GM21528 (cell line): ENCODE data around the gene BICDL2.
"Not testable (repeated sequence)": the region's sequence is repeated elsewhere in the genome, so short reads cannot be mapped to it uniquely, and the experiment has no call there.

Experiments
- ATAC-seq: cut with Tn5 transposase; IDR thresholded peaks from one replicate; pipeline ENCODE4 v1.9.1; 2021; ENCODE audit warnings: mild to moderate bottlenecking, moderate library complexity; ENCODE audit not compliant: unreplicated experiment, low FRiP score

BICDL2 gene

GRCh38 chr16:3036726-3037315, at the start of gene BICDL2:
BICDL2 (minus strand) TSS chr16:3036944; CDS start chr16:3035496, 1,448 bp downstream.
- ATAC-seq = no peak

- no peak for ATAC-seq
Observed at GRCh38 chr16:3085868-3086595, 49.3 kb upstream of the BICDL2 start.

GRCh38 chr16:3084969-3085670, 48.4 kb upstream of the BICDL2 start:
- ATAC-seq = no peak

GRCh38 chr16:3084491-3084890, 47.7 kb upstream of the BICDL2 start:
- ATAC-seq = no peak

GRCh38 chr16:3083408-3083807, 46.7 kb upstream of the BICDL2 start:
- not testable (repeated sequence) for ATAC-seq

- not testable (repeated sequence) for ATAC-seq
Observed at GRCh38 chr16:3081957-3082356, 45.2 kb upstream of the BICDL2 start.

GRCh38 chr16:3080024-3080423, 43.3 kb upstream of the BICDL2 start:
- ATAC-seq = no peak

- no peak for ATAC-seq
Observed at GRCh38 chr16:3076577-3076976, 39.8 kb upstream of the BICDL2 start.

GRCh38 chr16:3075946-3076345, 39.2 kb upstream of the BICDL2 start:
- ATAC-seq = not testable (repeated sequence)

GRCh38 chr16:3075523-3075915, 38.8 kb upstream of the BICDL2 start:
- no peak for ATAC-seq

GRCh38 chr16:3074860-3075522, 38.2 kb upstream of the BICDL2 start:
- ATAC-seq = no peak

- no peak for ATAC-seq
Observed at GRCh38 chr16:3073448-3073847, 36.7 kb upstream of the BICDL2 start.

GRCh38 chr16:3072576-3073263, 36.0 kb upstream of the BICDL2 start:
- ATAC-seq = not testable (repeated sequence)

- ATAC-seq = not testable (repeated sequence)
Observed at GRCh38 chr16:3072148-3072547, 35.4 kb upstream of the BICDL2 start.

- ATAC-seq = no peak
Observed at GRCh38 chr16:3071655-3072054, 34.9 kb upstream of the BICDL2 start.

GRCh38 chr16:3070608-3071111, 33.9 kb upstream of the BICDL2 start:
- no peak for ATAC-seq

GRCh38 chr16:3069146-3069545, 32.4 kb upstream of the BICDL2 start:
- ATAC-seq = not testable (repeated sequence)

GRCh38 chr16:3068487-3068886, 31.7 kb upstream of the BICDL2 start:
- ATAC-seq = no peak

- no peak for ATAC-seq
Observed at GRCh38 chr16:3066440-3066748, 29.6 kb upstream of the BICDL2 start.

- no peak for ATAC-seq
Observed at GRCh38 chr16:3065742-3066439, 29.1 kb upstream of the BICDL2 start.
